Endothelial cell of umbilical vein (primary cell): Measurements from ENCODE around the gene GNAS. TPM values are rescaled to one million over a fixed set of nuclear protein-coding genes. Genes with fewer than 3 reads are reported as not detected.

Experiments used
- BruUV-seq: library from RNA; stranded (reverse); fragments of 400-500 nt; replicated peaks from 2 replicates; lab custom pipeline; 2021; lab: Mats Ljungman, UMichigan
- CTCF ChIA-PET: fragments of 300-600, 350-600 bp; sonication (Branson Sonifier 250); formaldehyde crosslinking; loops from one replicate; lab custom pipeline; 2021; ENCODE audit warnings: antibody characterized with exemption, inconsistent platforms; lab: Charles Lee
- POLR2A ChIA-PET: fragments of 300-600, 350-600 bp; sonication (Branson Sonifier 250); formaldehyde crosslinking; loops from one replicate; lab custom pipeline; 2021; ENCODE audit warnings: antibody characterized with exemption, inconsistent platforms; lab: Charles Lee
- DNase-seq: peaks from one replicate; pipeline ENCODE4 v3.0.0-alpha.2; 2011; ENCODE audit warnings: low read depth, low spot score
- FAIRE-seq: peaks from 2 replicates; lab custom pipeline; 2011; peaks lifted over from hg19 to GRCh38; lab: Jason Lieb, UNC
- H2AFZ ChIP-seq: 2 replicates; pipeline ENCODE4 v1.6.0; 2012; ENCODE audit warnings: low read depth, low read length, control low read depth, inconsistent platforms
- H3K27ac ChIP-seq: 2 replicates; pipeline ENCODE4 v1.5.1; 2011; ENCODE audit warnings: low read depth, mild to moderate bottlenecking, control low read depth, low read length, moderate library complexity; ENCODE audit not compliant: insufficient read depth
- H3K27me3 ChIP-seq, 2 experiments: 2 replicates each; pipeline versions ENCODE4 v1.6.0 to v1.6.1; 2011; ENCODE audit warnings: low read length in 2 of 2, mixed read lengths in 1 of 2; ENCODE audit not compliant: control insufficient read depth in 2 of 2, insufficient read depth in 2 of 2
- H3K36me3 ChIP-seq, 2 experiments: 2 replicates in 1 of 2; 3 replicates in 1 of 2; pipeline ENCODE4 v1.5.1; 2011; ENCODE audit warnings: low read length in 2 of 2, mild to moderate bottlenecking in 1 of 2, moderate library complexity in 1 of 2; ENCODE audit not compliant: control insufficient read depth in 2 of 2, insufficient read depth in 2 of 2; ENCODE audit errors: extremely low read depth in 1 of 2
- H3K4me1 ChIP-seq: 3 replicates; pipeline ENCODE4 v1.5.1; 2011; ENCODE audit warnings: mild to moderate bottlenecking, low read length; ENCODE audit not compliant: control insufficient read depth, insufficient read depth; ENCODE audit errors: extremely low read depth
- H3K4me2 ChIP-seq: 2 replicates; pipeline ENCODE4 v1.6.1; 2011; ENCODE audit warnings: low read length, control low read depth, mixed read lengths; ENCODE audit not compliant: insufficient read depth
- H3K4me3 ChIP-seq, 3 experiments: fragments of 200-600 bp in 1 of 3; sonication (generic), shearing (Covaris generic) in 1 of 3; replicated peaks in 1 of 3; 2 replicates each; pipeline ENCODE4 v1.5.1; 2011 to 2016; ENCODE audit warnings: control low read depth in 3 of 3, low read length in 3 of 3, mild to moderate bottlenecking in 2 of 3, inconsistent platforms in 1 of 3, low read depth in 1 of 3, moderate library complexity in 1 of 3; ENCODE audit not compliant: insufficient read depth in 1 of 3
- H3K79me2 ChIP-seq: 2 replicates; pipeline ENCODE4 v1.6.0; 2012; ENCODE audit warnings: low read length, inconsistent platforms; ENCODE audit not compliant: control insufficient read depth, insufficient read depth
- H3K9ac ChIP-seq: replicated peaks from 2 replicates; pipeline ENCODE3; 2011; ENCODE audit warnings: low read length, control low read depth; ENCODE audit not compliant: insufficient read depth; ENCODE audit errors: extremely low read depth
- H3K9me1 ChIP-seq: replicated peaks from 3 replicates; pipeline ENCODE4 v1.6.0; 2011; ENCODE audit warnings: mild to moderate bottlenecking, low read length; ENCODE audit not compliant: control insufficient read depth, insufficient read depth; ENCODE audit errors: extremely low read depth
- H3K9me3 ChIP-seq: replicated peaks from 2 replicates; pipeline ENCODE4 v1.5.1; 2012; ENCODE audit warnings: low read length, inconsistent platforms; ENCODE audit not compliant: control insufficient read depth, insufficient read depth
- H4K20me1 ChIP-seq: replicated peaks from 2 replicates; pipeline ENCODE3; 2011; ENCODE audit warnings: mild to moderate bottlenecking, low read length; ENCODE audit not compliant: control insufficient read depth, insufficient read depth; ENCODE audit errors: extremely low read depth
- CTCF ChIP-seq, 2 donors: IDR thresholded peaks; 1 replicate in 1 of 2; 2 replicates in 1 of 2; pipeline ENCODE4 v1.5.1; 2011; ENCODE audit warnings: low read length in 2 of 2, mild to moderate bottlenecking in 2 of 2, moderate library complexity in 2 of 2, control low read depth in 1 of 2, inconsistent platforms in 1 of 2, low read depth in 1 of 2; ENCODE audit not compliant: insufficient read depth in 1 of 2; ENCODE audit errors: extremely low read depth in 1 of 2
- EZH2 ChIP-seq: IDR thresholded peaks from 2 replicates; pipeline ENCODE4 v1.6.1; 2012; ENCODE audit warnings: borderline replicate concordance, low read depth, mild to moderate bottlenecking, moderate library complexity, low read length, inconsistent platforms; ENCODE audit not compliant: severe bottlenecking
- FOS ChIP-seq: IDR thresholded peaks from 2 replicates; pipeline ENCODE4 v1.6.1; 2011; ENCODE audit warnings: mild to moderate bottlenecking, low read length, moderate library complexity, borderline replicate concordance; ENCODE audit not compliant: insufficient read depth
- GATA2 ChIP-seq: IDR thresholded peaks from 2 replicates; pipeline ENCODE4 v1.7.0; 2011; ENCODE audit warnings: low read depth, mild to moderate bottlenecking, moderate library complexity, mixed read lengths, low read length; ENCODE audit not compliant: insufficient read length, insufficient read depth
- JUN ChIP-seq: IDR thresholded peaks from 2 replicates; pipeline ENCODE4 v1.6.1; 2011; ENCODE audit warnings: borderline replicate concordance, low read depth; ENCODE audit not compliant: insufficient read length, insufficient read depth
- MYC ChIP-seq: IDR thresholded peaks from one replicate; pipeline ENCODE4 v1.6.1; 2011; ENCODE audit warnings: mild to moderate bottlenecking, low read depth, low read length
- POLR2A ChIP-seq: IDR thresholded peaks from 2 replicates; pipeline ENCODE4 v1.6.1; 2012; ENCODE audit warnings: low read depth, mild to moderate bottlenecking, control low read depth, low read length
- POLR2AphosphoS5 ChIP-seq: IDR thresholded peaks from 2 replicates; pipeline ENCODE4 v1.6.1; 2012; ENCODE audit warnings: low read depth, mild to moderate bottlenecking, control low read depth, low read length, moderate library complexity; ENCODE audit not compliant: insufficient read depth
- dilution Hi-C: fragments of 300-500 bp; cut with MboI; formaldehyde crosslinking; loops from one replicate; pipeline ENCODE4 v1.15.0; 2019; ENCODE audit warnings: low sequenced_read_pairs; ENCODE audit not compliant: extremely low pct_ligation_motif_present
- intact Hi-C: fragments of 100-400 bp; cut with micrococcal nuclease; formaldehyde crosslinking; loops from one replicate; pipeline ENCODE4 v1.10.0; 2022
- polyA plus RNA-seq, 4 experiments: library from polyadenylated mRNA; depleted of rRNA in 3 of 4; stranded (reverse) in 3 of 4; unstranded in 1 of 4; fragments of >200 nt; gene quantifications; 2 replicates each; pipeline versions ENCODE4 v1.2.1 to v1.2.3, GENCODE V29; 2011 to 2012; ENCODE audit warnings: missing spikeins in 1 of 4
- total RNA-seq: library from RNA; stranded (reverse); gene quantifications from 2 replicates; pipeline ENCODE4 v1.2.3, GENCODE V29; 2021
- TF ChIP-seq, protein P1 (sequence below): IDR thresholded peaks from 2 replicates; pipeline ENCODE4 v1.6.1; 2011; ENCODE audit not compliant: insufficient read depth, insufficient read length

Gene GNAS
- total and polyA plus RNA-seq, 2 donors (not counting 3 experiments of a cell fraction or from before 2014, with no cell fraction given): 1,141 to 1,882 TPM

- intact Hi-C loops: no loop called here
- no peaks in the 10 kb centered on the region for H3K4me1 ChIP-seq
- H3K4me2 ChIP-seq: no peak overlapping the region
- no peak overlapping the region for H3K9ac ChIP-seq
- FAIRE-seq (no peak), DNase-seq (no peak)
- no TSS peak for BruUV-seq
- no peaks in the 10 kb centered on the region for H3K9me3 ChIP-seq
- H3K9me1 ChIP-seq: no peaks in the 10 kb centered on the region
- H4K20me1 ChIP-seq: no peaks in the 10 kb centered on the region
- H3K79me2 ChIP-seq: no peaks in the 10 kb centered on the region
- no peak overlapping the region for H3K4me3 ChIP-seq
- dilution Hi-C loops: no loop called here
- no peaks in the 10 kb centered on the region for H3K36me3 ChIP-seq
- CTCF ChIA-PET: no interaction called here
- H3K27ac ChIP-seq: no peak overlapping the region
- H2AFZ ChIP-seq: no peak overlapping the region
- TF ChIP-seq CTCF (IDR thresholded peaks at IDR 0.05; ENCODE audit: extremely low read depth in 1 of 2, insufficient read depth in 1 of 2, low read depth in 1 of 2, low read length in 2 of 2) (no peak), POLR2AphosphoS5 (no peak), FOS (no peak), JUN (no peak), POLR2A (no peak), GATA2 (no peak), EZH2 (no peak), MYC (no peak)
- TF ChIP-seq, protein P1, sequence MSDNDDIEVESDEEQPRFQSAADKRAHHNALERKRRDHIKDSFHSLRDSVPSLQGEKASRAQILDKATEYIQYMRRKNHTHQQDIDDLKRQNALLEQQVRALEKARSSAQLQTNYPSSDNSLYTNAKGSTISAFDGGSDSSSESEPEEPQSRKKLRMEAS: no peak
- H3K27me3 ChIP-seq: peaks cover 7 to 11% of the 10 kb centered on the region in 2 experiments
- POLR2A ChIA-PET: no interaction called here
Measured at GRCh38 chr20:58930496-58930895, 78.0 kb downstream of the GNAS start.
